ENCODE results near the gene TENM3.
"Not testable (repeated sequence)": the region's sequence is repeated elsewhere in the genome, so short reads cannot be mapped to it uniquely, and the experiment has no call there.

The TENM3 gene

GRCh38 chr4:182344968-182345367 is 101.8 kb downstream of the TENM3 start:
- DNase-seq, result no peak

- no peak for DNase-seq
Observed at GRCh38 chr4:182346250-182346649, 103.0 kb downstream of the TENM3 start.

GRCh38 chr4:182346675-182347375 is 103.6 kb downstream of the TENM3 start:
- no peak for DNase-seq

DNA sequence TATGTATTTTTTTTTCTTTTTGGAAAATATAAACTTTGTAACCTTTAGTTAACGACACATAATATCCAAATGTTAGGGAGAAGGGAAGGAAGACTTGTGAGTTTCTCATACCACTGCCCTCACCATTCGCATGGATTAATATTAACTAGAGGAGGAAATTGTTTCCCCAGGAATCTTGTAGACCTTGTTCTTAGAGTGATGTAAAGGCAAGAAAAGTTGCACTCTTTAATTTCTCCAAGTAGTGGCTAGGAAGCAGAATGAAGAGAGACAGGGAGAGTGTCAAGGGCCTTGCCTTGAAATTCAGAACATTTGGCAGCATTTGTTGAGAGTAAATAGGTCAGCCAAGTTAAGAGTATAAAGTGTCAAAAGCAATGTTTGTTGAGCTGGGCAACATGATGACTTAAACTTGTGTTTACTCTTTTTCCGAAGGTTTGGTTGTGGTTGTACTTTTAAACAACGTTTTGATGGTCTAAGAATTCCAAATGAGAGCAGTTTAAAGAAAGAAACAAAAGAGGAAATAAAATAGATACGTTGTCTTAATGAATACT is 105.7 kb downstream of the TENM3 start:
- peak; percentile 8 for DNase-seq

DNA sequence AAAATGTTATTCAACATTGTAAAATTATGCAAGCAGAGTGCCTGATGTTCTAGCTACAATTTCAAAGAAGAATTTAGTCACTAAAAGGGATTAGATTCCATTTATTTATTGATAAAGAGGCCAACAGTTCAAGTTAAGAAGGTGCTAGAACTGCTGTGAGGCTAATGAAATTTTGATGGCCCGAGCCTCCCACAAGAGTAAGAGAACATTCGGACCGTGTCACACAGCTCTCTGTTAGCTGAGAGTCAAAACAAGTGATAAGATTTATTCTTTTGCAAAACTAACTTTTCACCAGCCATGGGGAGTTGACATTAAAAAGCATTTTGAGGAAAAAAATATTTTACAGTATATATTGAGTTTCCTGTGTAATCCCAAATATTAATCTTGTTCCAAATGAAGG is 106.8 kb downstream of the TENM3 start:
- no peak for DNase-seq

- DNase-seq, result no peak
Observed at GRCh38 chr4:182351485-182351884, 108.3 kb downstream of the TENM3 start.

- DNase-seq, result no peak
Observed at GRCh38 chr4:182354106-182354505, 110.9 kb downstream of the TENM3 start.

- DNase-seq, result no peak
Observed at GRCh38 chr4:182354867-182355266, 111.7 kb downstream of the TENM3 start.

DNA sequence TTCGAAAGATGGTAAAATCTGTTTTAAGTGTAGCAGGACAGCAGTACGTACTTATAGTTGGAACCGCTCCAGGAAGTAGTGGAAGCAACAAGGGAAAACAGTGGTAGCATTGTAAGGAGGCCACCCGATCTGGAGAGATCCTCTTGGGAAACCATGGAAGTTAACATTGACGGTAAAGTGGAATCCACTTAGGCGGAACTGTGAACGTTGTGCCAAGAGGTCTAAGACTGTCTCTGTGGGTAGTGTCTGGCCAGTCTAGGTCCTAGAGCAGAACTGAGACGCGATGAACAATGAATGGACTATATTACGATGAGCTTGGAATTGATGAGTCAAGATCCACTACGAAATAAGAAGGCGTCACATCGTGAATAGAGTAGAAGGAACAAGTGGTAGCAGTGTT is 124.0 kb downstream of the TENM3 start:
- no peak for DNase-seq

DNA sequence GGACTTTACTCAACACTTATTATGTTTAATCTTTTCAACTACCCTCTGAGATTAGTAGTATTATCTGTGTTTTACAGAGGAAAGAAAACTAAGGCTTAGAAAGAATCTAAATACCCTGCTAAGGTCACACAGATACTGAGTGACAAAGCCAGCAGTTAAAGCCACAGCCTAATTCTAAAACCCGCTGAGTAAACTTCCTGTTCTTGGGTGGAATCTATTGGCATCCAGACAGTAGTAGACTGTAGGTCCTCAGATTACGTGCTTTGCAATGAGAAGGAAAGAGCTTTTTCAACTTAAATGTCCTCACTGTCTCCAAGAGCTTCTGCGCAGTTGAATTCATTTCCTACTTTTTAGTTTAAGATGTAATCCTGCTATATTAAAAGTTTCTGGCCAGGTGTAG is 126.0 kb downstream of the TENM3 start:
- DNase-seq, result no peak

GRCh38 chr4:182370491-182370890 is 127.3 kb downstream of the TENM3 start:
- no peak for DNase-seq

DNA sequence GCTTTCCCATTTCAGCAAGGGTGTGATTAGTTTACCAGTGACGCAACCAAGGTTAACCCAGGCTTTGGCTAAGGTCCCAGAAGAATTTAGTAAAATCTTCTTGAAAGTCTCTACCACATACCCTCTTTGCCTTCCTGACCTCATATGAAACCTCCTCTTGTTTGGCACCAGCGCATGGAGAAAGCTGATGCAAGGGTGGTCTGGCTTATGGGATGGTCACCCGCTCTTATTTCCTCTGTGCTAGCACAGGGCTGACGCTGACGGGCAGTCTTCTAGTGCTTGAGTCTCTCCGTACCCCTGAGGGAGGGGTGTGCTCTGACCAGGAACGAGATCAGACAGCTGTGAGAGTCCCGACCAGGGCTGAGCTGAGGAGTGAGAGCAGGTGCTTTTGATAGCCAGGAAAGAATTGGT is 137.6 kb downstream of the TENM3 start:
- no peak for DNase-seq

DNA sequence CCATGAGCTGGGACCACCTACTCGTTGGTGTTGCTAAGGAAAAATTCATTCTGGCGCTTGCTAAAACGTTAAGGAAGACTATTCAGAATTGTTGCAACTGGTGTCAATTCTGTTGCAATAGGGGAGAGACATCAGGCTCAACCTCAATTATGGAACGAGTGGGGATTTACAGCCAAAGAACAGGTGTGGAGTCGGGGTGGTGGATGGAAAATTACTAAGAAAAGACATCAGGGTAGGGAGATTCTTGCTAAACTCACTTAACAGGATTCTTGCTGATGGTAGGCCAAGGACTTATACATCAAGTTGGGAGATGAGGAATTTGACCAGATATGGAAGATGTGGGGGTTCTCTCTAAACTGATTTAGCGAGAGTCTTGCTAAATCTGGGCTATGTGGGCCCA is 139.7 kb downstream of the TENM3 start:
- no peak for DNase-seq

DNA sequence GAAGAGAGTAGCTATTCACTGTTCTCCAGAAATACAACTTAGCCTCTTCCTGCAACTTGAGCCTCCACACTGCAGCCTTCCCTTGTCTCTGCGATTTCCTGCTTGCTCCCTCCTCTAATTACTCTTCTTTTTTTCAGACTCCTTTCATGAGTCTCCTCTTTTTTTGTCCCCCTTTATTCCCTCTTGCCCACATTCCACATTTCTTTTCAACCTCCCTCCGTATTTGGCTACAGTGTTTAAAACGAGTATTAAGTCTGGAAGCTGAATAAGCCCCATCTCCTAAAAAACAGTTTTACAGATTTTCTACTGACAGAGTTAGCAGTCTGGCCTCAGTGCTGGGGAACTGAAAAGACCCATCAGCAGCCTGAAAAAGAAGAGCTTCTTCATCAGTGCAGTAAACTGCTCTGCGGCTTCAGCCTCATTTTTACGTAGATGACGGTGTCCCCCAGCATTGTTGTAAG is 141.5 kb downstream of the TENM3 start:
- no peak for DNase-seq

- DNase-seq, result no peak
Observed at GRCh38 chr4:182385897-182386296, 142.7 kb downstream of the TENM3 start.

DNA sequence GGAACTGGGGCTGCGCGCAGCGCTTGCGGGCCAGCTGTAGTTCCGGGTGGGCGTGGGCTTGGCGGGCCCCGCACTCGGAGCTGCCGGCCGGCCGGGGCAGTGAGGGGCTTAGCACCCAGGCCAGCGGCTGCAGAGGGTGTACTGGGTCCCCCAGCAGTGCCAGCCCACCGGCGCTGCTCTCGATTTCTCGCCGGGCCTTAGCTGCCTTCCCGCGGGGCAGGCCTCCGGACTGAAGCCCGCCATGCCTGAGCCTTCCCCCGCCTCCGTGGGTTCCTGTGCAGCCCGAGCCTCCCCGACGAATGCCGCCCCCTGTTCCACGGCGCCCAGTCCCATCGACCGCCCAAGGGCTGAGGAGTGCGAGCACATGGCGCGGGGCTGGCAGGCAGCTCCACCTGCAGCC is 143.4 kb downstream of the TENM3 start:
- DNase-seq, result not testable (repeated sequence)

- no peak for DNase-seq
Observed at GRCh38 chr4:182391111-182391684, 148.0 kb downstream of the TENM3 start.

DNA sequence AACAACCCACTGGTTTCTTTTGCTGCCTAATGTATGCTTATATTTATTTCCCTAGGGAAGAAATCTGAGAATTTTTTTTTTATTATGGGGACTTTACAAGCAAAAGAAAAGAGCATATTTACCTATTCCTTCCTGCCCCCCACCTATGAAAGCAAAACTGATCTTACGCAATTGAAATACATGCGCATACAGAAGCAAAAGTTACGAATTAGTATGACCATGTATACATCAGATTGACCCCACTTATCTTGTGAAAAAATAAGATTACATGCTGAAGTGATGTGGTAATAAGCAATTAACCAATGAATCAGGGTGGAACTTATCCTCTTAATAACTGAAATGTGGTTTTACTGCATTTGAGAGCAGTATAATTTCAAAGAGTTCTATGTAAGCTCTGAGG is 151.0 kb downstream of the TENM3 start:
- no peak for DNase-seq

DNA sequence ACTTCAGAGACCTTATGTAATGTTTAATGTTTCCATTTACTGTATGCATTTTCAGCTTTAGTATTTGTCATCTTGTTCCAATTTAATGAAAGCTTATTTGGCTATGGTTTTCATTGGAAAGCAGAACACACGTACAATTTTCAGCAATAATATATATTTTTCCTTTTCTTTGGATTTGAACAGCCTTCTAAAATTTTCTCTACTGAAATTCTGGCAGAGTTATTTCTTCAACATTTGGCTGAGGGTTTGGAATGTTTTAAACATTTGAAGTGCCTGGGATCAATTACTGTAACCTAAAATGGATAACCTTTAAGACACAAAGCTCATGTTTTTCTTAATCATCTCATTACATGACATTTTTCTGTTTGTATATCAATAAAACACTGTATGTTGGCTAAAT is 156.9 kb downstream of the TENM3 start:
- DNase-seq, result no peak

DNA sequence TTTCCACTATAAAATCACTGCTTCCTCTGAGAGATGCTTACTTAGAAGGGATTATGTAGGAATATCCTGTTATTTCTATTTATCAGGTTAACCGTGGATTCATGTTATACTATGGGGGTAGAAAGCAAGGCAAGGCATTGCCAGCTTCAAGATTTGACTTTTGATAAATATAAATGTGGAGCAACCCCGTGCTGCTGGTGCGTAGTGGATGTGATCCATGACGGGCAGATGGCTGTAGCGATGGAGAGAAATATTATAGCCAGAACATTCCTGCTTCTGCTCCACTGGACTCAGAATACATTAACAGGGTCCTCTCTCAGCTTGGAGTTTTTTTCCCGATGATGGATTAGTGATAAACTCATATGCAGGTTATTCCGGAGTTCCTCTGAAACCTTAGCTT is 157.6 kb downstream of the TENM3 start:
- no peak for DNase-seq

- DNase-seq, result no peak
Observed at GRCh38 chr4:182404376-182404775, 161.2 kb downstream of the TENM3 start.

GRCh38 chr4:182405087-182405486 is 161.9 kb downstream of the TENM3 start:
- DNase-seq, result no peak

- no peak for DNase-seq
Observed at GRCh38 chr4:182409271-182409670, 166.1 kb downstream of the TENM3 start.

DNA sequence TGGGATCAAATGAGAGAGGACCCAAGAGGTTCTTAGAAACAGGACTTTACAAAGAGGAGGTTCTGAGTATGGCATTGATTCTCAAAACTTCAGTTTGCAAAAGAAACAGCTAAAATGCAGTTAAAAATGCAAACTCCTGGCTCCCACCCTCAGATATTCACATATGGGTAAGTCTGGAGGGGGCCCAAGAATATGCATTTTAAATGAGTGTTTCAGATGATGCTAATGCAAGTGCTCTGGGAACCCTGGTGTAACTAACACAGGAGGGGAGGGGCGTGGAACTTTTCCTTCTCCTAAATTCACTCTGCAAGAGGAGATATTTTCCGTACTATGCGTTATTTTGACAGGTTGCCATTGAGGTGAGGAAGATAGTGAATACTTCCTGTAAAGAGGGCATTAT is 168.2 kb downstream of the TENM3 start:
- no peak for DNase-seq

- DNase-seq, result no peak
Observed at GRCh38 chr4:182413550-182413949, 170.3 kb downstream of the TENM3 start.

All from midbrain (tissue), 1 donor.